T-helper 2 cell (primary cell): ENCODE results near the gene GJB1.
"Not testable (repeated sequence)": the region's sequence is repeated elsewhere in the genome, so short reads cannot be mapped to it uniquely, and the experiment has no call there.

Source experiments
- DNase-seq, 5 experiments: peaks; one replicate each; pipeline versions ENCODE4 v3.0.0 to v3.0.0-alpha.2; 2012 to 2022
- total RNA-seq, 2 donors: gene quantifications; one replicate each; lab custom pipeline; 2026; lab: John Stamatoyannopoulos, UW

Gene GJB1
- total RNA-seq = 0 to 0.07 reads per million in 2 donors

DNA sequence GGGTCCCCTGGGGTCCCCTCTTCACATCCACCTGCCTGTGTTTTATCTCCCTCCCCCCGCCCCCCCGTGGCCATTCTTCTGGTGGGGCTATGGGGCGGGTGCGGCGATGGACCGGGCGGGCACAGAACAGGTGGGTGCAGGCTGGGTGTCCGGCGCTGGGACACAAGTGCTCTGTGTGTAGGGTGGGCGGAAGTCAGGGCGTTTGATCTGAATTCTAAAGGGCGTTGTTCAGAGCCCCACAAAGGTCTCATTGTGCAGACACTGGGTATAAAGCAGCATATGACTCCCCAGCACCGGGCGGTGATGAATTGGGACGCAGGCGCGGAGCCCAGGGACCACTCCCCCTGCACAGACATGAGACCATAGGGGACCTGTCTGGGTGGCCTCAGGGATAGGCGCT lies at the start of gene GJB1:
GJB1 (plus strand) TSS at position 296 of the 400 bp plus-strand sequence. CDS start 484 bp downstream, outside the sequence.
- no peak for DNase-seq

DNA sequence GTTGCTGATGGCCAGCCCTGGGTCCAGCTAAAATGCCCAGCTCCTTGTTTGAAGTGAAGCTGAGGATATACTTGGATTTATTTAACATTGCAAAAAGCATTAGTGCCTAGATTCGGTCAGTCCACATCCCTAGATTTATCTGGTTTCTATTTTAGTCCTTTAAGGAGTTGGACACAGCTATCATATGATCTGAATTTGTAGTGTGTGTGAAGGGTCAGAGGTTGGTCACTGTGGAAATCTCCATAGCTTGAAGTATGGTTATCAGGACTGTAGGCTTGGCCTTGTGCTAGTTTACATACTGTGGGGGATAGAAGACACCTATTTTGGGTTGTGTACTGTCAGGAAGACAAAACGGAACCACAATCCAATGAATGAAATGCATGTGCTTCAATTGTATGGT lies 49.6 kb upstream of the GJB1 start:
- DNase-seq = no peak

DNA sequence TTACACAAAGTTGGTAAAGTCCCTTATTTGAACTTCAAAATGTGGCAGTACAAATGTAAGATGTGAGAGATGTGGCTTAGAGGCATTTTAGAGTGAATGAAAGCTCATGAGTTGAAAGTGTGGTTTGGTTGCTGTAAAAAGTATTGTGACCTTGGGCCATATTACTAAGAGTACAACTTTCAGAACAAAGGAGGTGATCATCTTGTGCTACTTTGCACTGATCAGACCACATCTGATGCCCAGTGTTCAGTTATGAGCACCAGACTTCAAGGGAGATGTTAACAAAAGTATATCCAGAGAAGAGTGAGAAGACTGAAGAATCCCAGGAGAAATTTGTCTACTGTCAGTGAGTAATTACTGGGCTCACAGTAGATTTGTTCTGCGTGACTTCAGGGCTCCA lies 48.2 kb upstream of the GJB1 start:
- no peak for DNase-seq

DNA sequence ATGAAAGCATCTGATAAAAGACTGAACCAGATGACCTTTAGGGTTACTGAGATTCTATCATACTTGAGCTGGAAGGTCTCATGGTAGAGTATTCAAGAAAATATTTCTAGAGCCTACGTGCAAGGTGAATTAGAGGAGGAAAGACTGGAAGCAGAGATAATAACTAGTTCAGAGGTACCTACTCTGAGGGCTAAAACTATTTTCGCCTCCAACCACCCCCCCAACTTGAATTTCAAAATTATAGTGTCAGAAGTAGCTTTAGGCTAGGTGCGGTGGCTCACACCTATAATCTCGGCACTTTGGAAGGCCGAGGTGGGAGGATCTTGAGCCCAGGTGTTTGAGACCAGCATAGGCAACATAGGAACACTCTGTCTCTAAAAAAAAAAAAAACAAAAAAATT lies 47.5 kb upstream of the GJB1 start:
- no peak for DNase-seq

DNA sequence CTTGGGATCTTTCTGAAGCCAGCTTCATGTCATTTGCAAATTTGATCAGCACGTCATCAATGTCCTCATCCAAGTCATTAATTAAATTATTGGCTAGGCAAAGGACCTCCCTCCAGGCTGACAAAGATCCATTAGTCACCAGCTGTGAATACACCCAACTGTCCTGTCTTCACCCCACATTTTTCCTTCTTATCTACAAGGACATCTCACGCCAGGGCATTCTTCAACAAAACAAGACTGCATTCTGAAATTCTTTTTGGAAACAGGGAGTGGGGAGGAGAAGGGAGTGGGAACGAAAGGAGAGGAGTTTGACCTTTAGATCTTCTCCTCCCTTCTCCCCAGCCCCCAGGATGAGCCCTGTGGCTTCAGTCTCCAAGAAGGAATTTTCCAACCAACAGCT lies 45.7 kb upstream of the GJB1 start:
- DNase-seq = no peak

- DNase-seq = peak in 4 of 5 experiments; percentile 5 to 50 (median 15)
These were observed 44.1 kb upstream of the GJB1 start for GRCh38 chrX:71178908-71179307.

DNA sequence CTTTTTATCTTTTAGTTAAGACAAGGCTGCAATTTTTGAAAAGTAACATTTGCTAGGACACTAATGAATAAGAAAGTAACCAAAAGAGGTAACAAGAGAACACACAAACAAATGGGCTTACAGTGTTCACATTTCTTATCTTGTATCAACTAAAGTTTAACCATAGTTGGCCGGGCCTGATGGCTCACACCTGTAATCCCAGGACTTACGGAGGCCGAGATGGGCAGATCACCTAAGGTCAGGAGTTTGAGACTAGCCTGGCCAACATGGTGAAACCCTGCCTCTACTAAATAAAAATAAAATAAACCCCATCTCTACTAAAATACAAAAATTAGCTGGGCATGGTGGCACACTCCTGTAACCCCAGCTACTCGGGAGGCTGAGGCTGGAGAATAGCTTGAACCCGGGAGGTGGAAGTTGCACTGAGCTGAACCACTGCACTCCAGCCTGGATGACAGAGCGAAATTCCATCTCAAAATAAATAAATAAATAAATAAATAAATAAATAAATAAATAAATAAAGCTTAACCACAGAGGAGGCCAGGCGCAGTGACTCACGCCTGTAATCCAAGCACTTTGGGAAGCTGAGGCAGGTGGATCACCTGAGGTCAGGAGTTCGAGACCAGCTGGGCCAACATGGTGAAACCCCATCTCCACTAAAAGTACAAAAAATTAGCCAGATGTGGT lies 42.3 kb upstream of the GJB1 start:
- not testable (repeated sequence) for DNase-seq

GRCh38 chrX:71181558-71181909 lies 41.5 kb upstream of the GJB1 start:
- peak in 3 of 5 experiments; percentile 20 to 66 (median 30) for DNase-seq

DNA sequence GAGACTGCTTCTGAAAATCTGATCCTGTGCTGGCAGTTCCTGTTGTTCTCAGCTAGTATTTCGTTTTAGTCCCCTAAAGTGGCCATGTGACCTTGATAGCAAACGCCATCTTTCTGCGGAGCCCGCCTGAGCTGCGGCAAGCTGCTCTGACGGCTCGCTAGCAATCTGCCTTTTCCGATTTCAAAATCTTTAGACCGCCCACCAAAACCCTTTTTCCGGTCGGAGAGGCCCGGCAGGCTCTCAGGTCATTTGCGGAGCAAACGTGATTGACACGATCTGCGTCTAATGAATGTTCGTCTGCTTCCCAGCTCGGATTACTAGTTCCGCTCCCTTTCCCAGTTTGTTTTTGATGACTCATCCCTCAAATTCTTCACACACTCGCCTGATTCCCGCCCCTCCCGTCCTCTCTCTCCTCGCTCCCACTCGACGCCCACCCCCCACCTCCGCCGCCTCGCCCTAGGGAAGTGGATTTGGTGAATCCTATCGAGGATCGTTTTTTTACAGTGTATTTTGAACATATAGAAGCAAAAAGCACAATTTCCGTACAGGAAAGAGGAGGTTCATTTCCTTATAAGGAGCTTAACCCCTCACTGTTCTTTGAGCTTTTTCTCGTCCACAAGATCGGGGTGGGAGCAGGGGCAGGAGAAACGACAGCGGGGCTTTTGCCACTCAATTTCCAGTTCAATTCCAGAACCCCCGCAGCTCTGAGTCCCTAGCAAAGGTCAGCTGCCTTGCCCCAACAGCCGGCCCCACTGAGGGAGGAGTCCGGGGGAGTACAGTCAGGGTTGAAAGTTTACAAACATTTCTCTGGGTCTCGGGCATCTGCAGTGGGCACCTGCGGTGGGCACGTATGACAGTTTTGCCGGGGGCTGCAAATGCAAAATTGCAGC lies 40.9 kb upstream of the GJB1 start:
- DNase-seq = peak; percentile 38 to 95 (median 75)

DNA sequence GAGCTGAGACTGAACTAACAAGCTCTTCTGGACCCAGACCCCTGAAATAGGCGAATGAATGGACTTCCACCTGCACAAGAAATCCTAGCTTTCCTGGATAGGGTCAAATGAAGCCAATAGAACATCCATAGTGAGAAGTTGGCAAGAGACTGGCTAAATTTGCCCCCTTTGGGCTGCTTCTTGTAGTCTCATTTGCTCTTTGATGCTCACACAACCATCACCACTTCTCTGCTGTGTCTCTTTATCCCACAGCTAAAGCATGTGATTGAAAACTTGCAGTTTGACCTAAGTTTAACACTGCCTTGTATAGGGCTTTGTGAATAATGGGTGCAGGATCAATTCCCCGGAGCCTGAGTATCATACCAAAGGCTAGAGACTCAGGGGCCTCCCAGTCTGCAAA lies 40.2 kb upstream of the GJB1 start:
- no peak for DNase-seq

GRCh38 chrX:71183341-71183740 lies 39.7 kb upstream of the GJB1 start:
- no peak for DNase-seq

- DNase-seq = no peak
These were observed 38.9 kb upstream of the GJB1 start for GRCh38 chrX:71184092-71184491.

DNA sequence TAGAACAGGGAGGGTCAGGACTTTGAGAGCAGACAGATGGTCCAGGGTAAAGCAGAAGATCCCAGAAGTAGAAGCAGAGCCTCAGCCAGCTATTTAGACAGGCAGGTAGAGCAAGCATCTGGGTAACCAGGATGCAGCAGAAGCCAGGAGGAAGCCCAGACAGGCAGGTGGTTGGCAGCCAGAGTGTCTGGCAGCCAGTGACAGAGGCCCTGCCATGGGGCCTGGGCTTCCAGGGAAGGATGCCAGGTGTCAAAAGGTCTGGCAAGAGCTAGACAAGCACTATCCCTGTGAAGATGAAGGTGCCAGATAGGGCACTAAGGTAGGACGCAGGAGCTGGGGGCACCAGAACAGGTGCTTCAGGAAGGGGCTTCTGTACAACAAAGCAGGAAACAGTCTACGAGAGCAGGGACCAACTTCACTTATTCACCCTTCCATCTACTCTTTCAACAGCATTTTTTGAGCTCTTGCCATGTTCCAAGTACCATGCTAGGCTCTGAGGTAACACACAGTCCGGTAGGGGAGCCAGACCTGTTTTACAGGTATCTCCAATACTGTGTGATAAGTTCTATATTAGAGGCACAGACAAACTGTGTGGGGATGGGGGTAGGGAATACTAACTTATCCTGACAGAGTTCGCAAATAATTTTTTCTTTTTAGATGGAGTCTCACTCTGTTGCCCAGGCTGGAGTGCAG lies 38.1 kb upstream of the GJB1 start:
- DNase-seq = no peak

GRCh38 chrX:71191248-71191647 lies 31.8 kb upstream of the GJB1 start:
- DNase-seq = no peak

DNA sequence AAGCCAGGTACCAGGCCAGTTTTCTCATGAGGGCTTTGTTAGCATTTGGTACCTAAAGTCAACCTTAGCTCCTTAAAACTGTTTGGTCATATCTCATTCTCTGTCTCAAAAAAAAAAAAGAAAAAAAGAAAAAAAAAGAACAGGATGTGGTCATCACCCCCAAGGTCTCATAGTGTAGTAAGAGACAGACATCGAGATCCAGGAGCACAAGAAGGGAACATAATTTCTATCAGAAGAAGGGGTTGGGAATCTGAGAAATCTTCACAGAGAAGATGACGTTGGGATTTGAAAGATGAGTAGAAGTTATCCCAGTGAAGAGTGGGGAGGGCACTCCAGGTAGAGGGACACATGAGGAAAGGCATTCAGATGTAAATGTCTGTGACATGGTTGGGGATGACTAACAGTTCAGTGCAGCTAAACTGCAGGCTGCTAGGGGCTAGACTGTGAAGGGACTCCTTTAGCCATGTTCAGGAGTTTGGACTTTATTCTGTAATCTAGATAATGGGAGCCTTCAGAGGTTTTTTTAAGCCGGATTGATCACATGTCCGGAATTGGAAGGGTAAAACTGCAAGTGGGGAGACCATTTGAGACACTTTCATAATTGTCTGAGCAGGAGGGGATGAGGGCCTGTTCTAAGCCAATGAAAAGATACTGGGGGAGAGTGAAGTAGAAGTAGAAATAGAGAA lies 26.9 kb upstream of the GJB1 start:
- peak in 2 of 5 experiments; percentile 46 to 66 for DNase-seq

GRCh38 chrX:71198066-71198465 lies 25.0 kb upstream of the GJB1 start:
- peak in 1 of 5 experiments; percentile 65 for DNase-seq

DNA sequence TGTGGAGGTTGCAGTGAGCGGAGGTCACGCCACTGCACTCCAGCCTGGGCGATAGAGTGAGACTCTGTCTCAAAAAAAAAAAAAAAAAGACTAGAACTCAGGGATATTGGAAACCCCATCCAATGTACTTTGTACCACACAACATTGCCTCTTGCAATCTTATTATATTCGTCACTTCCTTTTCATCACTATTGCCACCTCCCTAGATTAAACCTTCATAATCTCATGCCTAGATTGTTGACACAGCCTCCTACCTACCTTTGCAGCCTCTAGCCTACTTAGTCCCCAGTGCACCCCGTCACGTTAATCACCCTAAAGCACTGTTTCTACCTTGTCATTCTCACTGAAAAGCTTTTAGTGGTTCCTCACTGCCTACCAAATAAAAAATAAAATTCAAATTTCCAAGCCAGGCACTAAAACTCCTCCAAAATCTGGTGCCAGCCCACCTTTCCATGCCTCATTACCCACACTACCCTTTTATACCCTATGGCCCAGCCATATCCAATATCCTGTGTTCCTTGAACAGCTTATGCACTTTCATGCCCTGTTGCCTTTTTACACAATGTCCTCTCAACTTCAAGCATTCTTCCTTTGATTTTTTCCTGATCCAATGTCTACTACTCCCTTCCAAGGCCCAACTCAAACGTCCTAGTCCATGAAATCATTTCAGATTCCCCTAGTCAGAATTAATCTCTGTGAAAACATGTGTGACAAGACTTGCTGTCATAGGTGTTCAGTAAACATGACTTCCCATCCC lies 23.6 kb upstream of the GJB1 start:
- DNase-seq = no peak

DNA sequence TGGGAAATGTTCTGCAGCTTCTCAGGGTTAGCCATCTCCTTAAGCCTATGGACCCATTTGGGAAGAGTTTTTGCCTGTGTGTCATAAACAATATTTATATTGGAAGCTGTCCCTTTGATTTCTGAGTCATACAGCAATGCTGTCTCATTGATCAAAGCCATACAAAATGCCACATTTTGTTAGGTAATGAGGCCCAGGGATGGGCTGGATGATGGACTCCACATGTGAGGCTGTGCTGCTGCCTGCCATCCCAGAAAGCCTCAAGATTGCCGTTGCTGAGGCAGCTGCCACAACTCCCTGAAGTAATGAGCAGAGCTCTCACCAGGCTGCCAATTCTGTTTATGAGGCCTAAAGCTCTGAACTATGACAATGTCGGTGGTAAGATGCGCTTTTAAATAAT lies 12.2 kb upstream of the GJB1 start:
- no peak for DNase-seq

- no peak for DNase-seq
These were observed 10.5 kb upstream of the GJB1 start for GRCh38 chrX:71212536-71212935.

GRCh38 chrX:71214152-71214551 lies 8.9 kb upstream of the GJB1 start:
- DNase-seq = no peak

DNA sequence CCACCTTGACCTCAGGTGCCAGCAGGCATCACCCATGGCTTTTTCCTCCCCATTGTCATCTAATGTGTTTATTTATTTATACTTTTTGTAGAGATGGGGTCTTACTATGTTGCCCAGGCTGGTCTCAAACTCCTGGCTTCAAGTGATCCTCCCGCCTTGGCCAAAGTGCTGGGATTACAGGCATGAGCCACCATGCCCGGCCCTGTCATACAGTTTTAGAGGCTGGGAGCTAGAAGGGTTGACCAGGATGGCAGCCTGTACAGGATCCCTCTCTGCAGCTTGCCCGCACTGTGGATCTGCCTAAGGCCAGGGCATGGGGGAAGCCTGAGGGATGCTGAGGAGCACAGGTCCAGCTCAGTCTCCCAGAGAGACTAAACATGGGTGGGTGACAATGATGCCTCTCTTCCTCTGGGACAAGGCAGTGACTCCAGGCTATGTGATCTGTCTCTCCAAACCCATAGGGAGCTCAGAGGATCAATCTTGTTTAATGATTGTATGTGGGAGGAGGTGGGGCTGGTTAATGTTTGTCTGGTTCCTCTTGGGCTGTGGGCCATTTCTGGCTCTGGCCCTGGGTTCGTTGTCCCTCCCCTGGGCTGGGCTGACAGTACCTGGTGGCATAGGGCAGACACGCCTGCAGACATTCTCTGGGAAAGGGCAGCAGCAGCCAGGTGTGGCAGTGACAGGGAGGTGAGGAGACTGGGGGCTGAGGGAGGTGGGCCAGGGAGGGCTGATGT lies 8.3 kb upstream of the GJB1 start:
- no peak for DNase-seq
